HepG2 (cell line): ENCODE measurements around the gene L3MBTL1. TPM values are rescaled to one million over a fixed set of nuclear protein-coding genes. Genes with fewer than 3 reads are reported as not detected.

ENCODE experiments used
- ATAC-seq: fragments of 200-7000 bp; cut with Tn5 transposase; 3 replicates; pipeline ENCODE4 v1.9.1; 2020; ENCODE audit warnings: mild to moderate bottlenecking, moderate library complexity
- BruUV-seq: library from RNA; stranded (reverse); fragments of 400-500 nt; replicated peaks from 2 replicates; lab custom pipeline; 2021; lab: Mats Ljungman, UMichigan
- CTCF ChIA-PET: fragments of 300-600 bp; formaldehyde crosslinking; extraction: SDS; loops from one replicate; lab custom pipeline; 2021; ENCODE audit warnings: low total read pairs, inconsistent platforms, low intra/inter-chr PET ratio; lab: Yijun Ruan, JAX
- POLR2A ChIA-PET: fragments of 350-600 bp; sonication (Branson Sonifier 250); formaldehyde crosslinking; loops from one replicate; lab custom pipeline; 2020; ENCODE audit warnings: antibody characterized with exemption, inconsistent platforms; lab: Yijun Ruan, JAX
- DNase-seq: peaks from one replicate; pipeline ENCODE4 v3.0.0-alpha.2; 2015; ENCODE audit warnings: low spot score
- FAIRE-seq: peaks from 3 replicates; lab custom pipeline; 2011; peaks lifted over from hg19 to GRCh38; lab: Jason Lieb, UNC
- H2AFZ ChIP-seq: one replicate; pipeline ENCODE4 v1.6.1; 2011; ENCODE audit warnings: low read length, inconsistent platforms
- H3K27ac ChIP-seq: fragments of 300-600 bp; 3 replicates; pipeline ENCODE4 v1.8.0; 2011; ENCODE audit warnings: mixed run types, mild to moderate bottlenecking, mixed read lengths, low read length, inconsistent platforms; ENCODE audit not compliant: insufficient read depth; ENCODE audit errors: extremely low read length
- H3K27me3 ChIP-seq, 2 experiments: fragments of 200-600 bp in 1 of 2; 2 replicates in 1 of 2; 3 replicates in 1 of 2; pipeline versions ENCODE4 v1.6.0 to v1.8.0; 2011; ENCODE audit warnings: low read length in 2 of 2, mild to moderate bottlenecking in 2 of 2, moderate library complexity in 2 of 2, inconsistent platforms in 1 of 2; ENCODE audit not compliant: insufficient read depth in 2 of 2, control insufficient read depth in 1 of 2
- H3K36me3 ChIP-seq, 2 experiments: fragments of 200-600 bp in 1 of 2; replicated peaks in 1 of 2; 2 replicates in 1 of 2; 3 replicates in 1 of 2; pipeline versions ENCODE4 v1.5.1 to v1.8.0; 2011; ENCODE audit warnings: low read length in 2 of 2, inconsistent platforms in 1 of 2; ENCODE audit not compliant: insufficient read depth in 2 of 2, control insufficient read depth in 1 of 2
- H3K4me1 ChIP-seq: 2 replicates; pipeline ENCODE4 v1.5.1; 2012; ENCODE audit warnings: low read length, inconsistent platforms; ENCODE audit not compliant: insufficient read depth
- H3K4me2 ChIP-seq: 2 replicates; pipeline ENCODE4 v1.6.0; 2011; ENCODE audit warnings: low read depth, low read length, inconsistent platforms
- H3K4me3 ChIP-seq, 3 experiments: fragments of 200-600 bp in 1 of 3; sonication (generic), shearing (Covaris generic) in 1 of 3; replicated peaks in 1 of 3; 2 replicates each; pipeline ENCODE4 v1.5.1; 2011 to 2016; ENCODE audit warnings: low read length in 3 of 3, inconsistent platforms in 2 of 3, low read depth in 2 of 3, mild to moderate bottlenecking in 2 of 3, control low read depth in 1 of 3, mixed read lengths in 1 of 3; ENCODE audit not compliant: insufficient read depth in 1 of 3
- H3K79me2 ChIP-seq: one replicate; pipeline ENCODE4 v1.6.1; 2011; ENCODE audit warnings: low read length, inconsistent platforms; ENCODE audit not compliant: insufficient read depth
- H3K9ac ChIP-seq: 2 replicates; pipeline ENCODE4 v1.6.0; 2011; ENCODE audit warnings: mild to moderate bottlenecking, low read depth, low read length, inconsistent platforms; ENCODE audit not compliant: insufficient read depth
- H3K9me3 ChIP-seq: 2 replicates; pipeline ENCODE4 v1.5.1; 2012; ENCODE audit warnings: mild to moderate bottlenecking, low read length
- H4K20me1 ChIP-seq: 2 replicates; pipeline ENCODE4 v1.6.0; 2011; ENCODE audit warnings: inconsistent platforms, mild to moderate bottlenecking, low read length, moderate library complexity; ENCODE audit not compliant: insufficient read depth
- NRL ChIP-seq: sonication (generic); formaldehyde crosslinking; IDR thresholded peaks from 2 replicates; pipeline ENCODE4 v1.5.0; 2020; ENCODE audit warnings: missing genetic modification reagents, mild to moderate bottlenecking, moderate library complexity, borderline replicate concordance
- POLR2AphosphoS2 ChIP-seq: IDR thresholded peaks from 2 replicates; pipeline ENCODE4 v1.6.1; 2011; ENCODE audit warnings: low read depth, low read length, improper control_type of control experiment
- ZMYM3 ChIP-seq: sonication (generic); formaldehyde crosslinking; IDR thresholded peaks from 2 replicates; pipeline ENCODE4 v1.5.1; 2020; ENCODE audit warnings: mild to moderate bottlenecking, missing genetic modification reagents
- ZNF629 ChIP-seq: sonication (generic); formaldehyde crosslinking; conservative IDR thresholded peaks from 2 replicates; pipeline ENCODE4 v1.5.0; 2020; ENCODE audit warnings: missing genetic modification reagents
- ZNF891 ChIP-seq: sonication (generic); formaldehyde crosslinking; IDR thresholded peaks from 2 replicates; pipeline ENCODE4 v1.5.0; 2020; ENCODE audit warnings: mild to moderate bottlenecking, missing genetic modification reagents
- WGBS: methylation state at CpG from one replicate; pipeline ENCODE4 v1.1.6; 2017; ENCODE audit warnings: low lambda C conversion rate; 5-methylcytosine and 5-hydroxymethylcytosine counted together
- in situ Hi-C: cut with HindIII; loops from 2 replicates; pipeline ENCODE4 v1.10.0; 2017; ENCODE audit warnings: low pct_unique_long_range_greater_than_20kb; ENCODE audit not compliant: extremely low pct_ligation_motif_present
- intact Hi-C: fragments of 100-400 bp; cut with micrococcal nuclease; formaldehyde crosslinking; loops from one replicate; pipeline ENCODE4 v1.10.0; 2022; ENCODE audit not compliant: unreplicated experiment
- polyA plus RNA-seq, 8 experiments: library from polyadenylated mRNA; depleted of rRNA in 3 of 8; stranded (reverse) in 7 of 8; unstranded in 1 of 8; fragments of >200 nt; fragmentation: Illumina TruSeq in 4 of 8; extraction: Trizol in 4 of 8; gene quantifications; 2 replicates each; pipeline versions ENCODE4 v1.2.1 to v1.2.3, GENCODE V29; 2011 to 2016; ENCODE audit warnings: low read depth in 4 of 8, missing spikeins in 1 of 8, mixed read lengths in 1 of 8; ENCODE audit not compliant: insufficient read depth in 1 of 8
- total RNA-seq, 5 experiments: library from RNA; depleted of rRNA; stranded (reverse); fragments of >200 nt; fragmentation: Illumina TruSeq; extraction: Trizol; gene quantifications; 2 replicates each; pipeline ENCODE4 v1.2.3, GENCODE V29; 2016; ENCODE audit warnings: low read depth in 1 of 5
- TF ChIP-seq, protein P1 (sequence below): IDR thresholded peaks from 2 replicates; pipeline ENCODE4 v1.6.1; 2012; ENCODE audit warnings: inconsistent platforms
- TF ChIP-seq, protein P2 (sequence below): sonication (generic); formaldehyde crosslinking; IDR thresholded peaks from 2 replicates; pipeline ENCODE4 v1.5.0; 2020; ENCODE audit warnings: missing genetic modification reagents, mild to moderate bottlenecking, borderline replicate concordance

The L3MBTL1 gene
- total and polyA plus RNA-seq, 2 of the 13 experiments (the other 11 are each of a cell fraction or from before 2014, with no cell fraction given), result 9.0 to 17.8 TPM

DNA sequence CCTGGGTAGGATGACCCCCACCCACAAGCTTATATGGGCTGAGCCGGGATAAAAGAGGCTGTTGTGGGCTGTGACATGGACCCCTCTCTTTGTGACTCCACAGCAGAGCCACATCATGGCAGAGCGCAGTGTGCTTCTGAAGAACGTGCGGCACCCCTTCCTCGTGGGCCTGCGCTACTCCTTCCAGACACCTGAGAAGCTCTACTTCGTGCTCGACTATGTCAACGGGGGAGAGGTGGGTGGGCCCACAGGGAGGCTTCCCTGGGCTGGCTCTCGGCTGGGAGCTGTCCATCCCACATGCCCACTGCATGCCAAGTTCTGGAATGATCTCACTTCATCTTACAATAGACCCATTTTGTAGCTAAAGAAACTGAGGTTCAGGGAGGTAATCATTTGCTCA lies 61.8 kb downstream of the L3MBTL1 start:
- TF ChIP-seq, protein P1, sequence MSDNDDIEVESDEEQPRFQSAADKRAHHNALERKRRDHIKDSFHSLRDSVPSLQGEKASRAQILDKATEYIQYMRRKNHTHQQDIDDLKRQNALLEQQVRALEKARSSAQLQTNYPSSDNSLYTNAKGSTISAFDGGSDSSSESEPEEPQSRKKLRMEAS, result no peak
- TF ChIP-seq NRL (CRISPR knock-in tag) (0 out of 2 replicates have a peak, but pooled peaks have one; percentile 76), ZMYM3 (CRISPR knock-in tag) (peak; percentile 18; the same call in 1 of the 2 replicates), ZNF629 (CRISPR knock-in tag) (peak; percentile 88), POLR2AphosphoS2 (no peak), ZNF891 (CRISPR knock-in tag) (0 out of 2 replicates have a peak, but pooled peaks have one; percentile 62)
- TF ChIP-seq, protein P2, sequence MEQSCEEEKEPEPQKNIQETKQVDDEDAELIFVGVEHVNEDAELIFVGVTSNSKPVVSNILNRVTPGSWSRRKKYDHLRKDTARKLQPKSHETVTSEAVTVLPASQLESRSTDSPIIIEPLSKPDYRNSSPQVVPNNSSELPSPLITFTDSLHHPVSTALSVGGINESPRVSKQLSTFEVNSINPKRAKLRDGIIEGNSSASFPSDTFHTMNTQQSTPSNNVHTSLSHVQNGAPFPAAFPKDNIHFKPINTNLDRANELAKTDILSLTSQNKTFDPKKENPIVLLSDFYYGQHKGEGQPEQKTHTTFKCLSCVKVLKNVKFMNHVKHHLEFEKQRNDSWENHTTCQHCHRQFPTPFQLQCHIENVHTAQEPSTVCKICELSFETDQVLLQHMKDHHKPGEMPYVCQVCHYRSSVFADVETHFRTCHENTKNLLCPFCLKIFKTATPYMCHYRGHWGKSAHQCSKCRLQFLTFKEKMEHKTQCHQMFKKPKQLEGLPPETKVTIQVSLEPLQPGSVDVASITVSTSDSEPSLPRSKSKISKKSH, result 0 out of 2 replicates have a peak, but pooled peaks have one; percentile 60
- TF ChIP-seq, all 625 proteins: peak for 5
- Histone ChIP-seq H3K79me2 (no peaks in the 10 kb centered on the region), H2AFZ (no peak overlapping the region), H3K4me1 (peaks cover 11% of the 10 kb centered on the region), H3K36me3 (peaks cover 0 to 19% of the 10 kb centered on the region in 2 experiments; a peak in 4 of 5 replicates), H3K9ac (no peak overlapping the region), H3K27me3 (no peaks in the 10 kb centered on the region), H3K9me3 (no peaks in the 10 kb centered on the region), H3K4me3 (no peak overlapping the region), H4K20me1 (no peaks in the 10 kb centered on the region), H3K4me2 (no peak overlapping the region), H3K27ac (no peak overlapping the region)
- ChIA-PET POLR2A (interaction anchor here (1.2 to 9.7 kb wide), 3 partner anchors 11 to 34 kb away, joined by 3 to 109 read pairs (median 13); partner anchors contain the start of genes IFT52 and SGK2), CTCF (no interaction called here)
- BruUV-seq, result no TSS peak
- in situ Hi-C loops (no loop called here), intact Hi-C loops (no loop called here)
- 95% methylated on average over 10 of the region's 10 CpGs for WGBS
- FAIRE-seq (no peak), DNase-seq (no peak), ATAC-seq (no peak)
